ENCODE results near the gene KRT40. TPM values are rescaled to one million over a fixed set of nuclear protein-coding genes. Genes with fewer than 3 reads are reported as not detected.

KRT40 gene
- total and polyA plus RNA-seq, 2 donors (not counting 3 experiments of a cell fraction or from before 2014, with no cell fraction given), result not detected

DNA sequence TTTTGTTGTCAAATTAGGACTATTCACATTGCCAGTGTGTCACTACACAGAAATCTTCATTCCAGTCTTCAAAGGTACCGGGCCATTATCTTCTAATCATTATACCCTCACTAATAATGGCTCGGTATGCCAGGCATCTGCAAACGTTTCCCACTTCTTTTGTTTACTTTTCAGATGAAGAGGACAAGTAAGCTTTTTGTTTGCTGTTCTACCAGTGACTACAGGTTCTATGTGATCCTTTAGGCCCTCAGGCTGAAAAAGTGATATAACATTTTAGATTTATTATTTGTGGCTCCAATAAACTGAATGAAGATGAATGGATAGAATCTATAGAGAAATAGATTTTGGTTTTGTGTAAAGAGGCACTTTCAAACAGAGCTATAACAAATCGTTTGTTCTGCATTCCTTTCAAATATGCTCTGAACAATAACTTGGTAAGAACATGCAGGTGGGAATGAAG lies 25.2 kb upstream of the KRT40 start:
- FAIRE-seq (no peak), DNase-seq (ENCODE audit: low read depth, low spot score) (no peak)
- TF ChIP-seq, protein P1, sequence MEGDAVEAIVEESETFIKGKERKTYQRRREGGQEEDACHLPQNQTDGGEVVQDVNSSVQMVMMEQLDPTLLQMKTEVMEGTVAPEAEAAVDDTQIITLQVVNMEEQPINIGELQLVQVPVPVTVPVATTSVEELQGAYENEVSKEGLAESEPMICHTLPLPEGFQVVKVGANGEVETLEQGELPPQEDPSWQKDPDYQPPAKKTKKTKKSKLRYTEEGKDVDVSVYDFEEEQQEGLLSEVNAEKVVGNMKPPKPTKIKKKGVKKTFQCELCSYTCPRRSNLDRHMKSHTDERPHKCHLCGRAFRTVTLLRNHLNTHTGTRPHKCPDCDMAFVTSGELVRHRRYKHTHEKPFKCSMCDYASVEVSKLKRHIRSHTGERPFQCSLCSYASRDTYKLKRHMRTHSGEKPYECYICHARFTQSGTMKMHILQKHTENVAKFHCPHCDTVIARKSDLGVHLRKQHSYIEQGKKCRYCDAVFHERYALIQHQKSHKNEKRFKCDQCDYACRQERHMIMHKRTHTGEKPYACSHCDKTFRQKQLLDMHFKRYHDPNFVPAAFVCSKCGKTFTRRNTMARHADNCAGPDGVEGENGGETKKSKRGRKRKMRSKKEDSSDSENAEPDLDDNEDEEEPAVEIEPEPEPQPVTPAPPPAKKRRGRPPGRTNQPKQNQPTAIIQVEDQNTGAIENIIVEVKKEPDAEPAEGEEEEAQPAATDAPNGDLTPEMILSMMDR (IDR thresholded peaks at IDR 0.05; ENCODE audit: extremely low read depth in 1 of 2, insufficient read depth in 1 of 2, low read depth in 1 of 2, low read length in 2 of 2), result no peak
- no peak for TF ChIP-seq POLR2AphosphoS5 (IDR thresholded peaks at IDR 0.05; ENCODE audit: insufficient read depth, low read depth, low read length)
- TF ChIP-seq, protein P2, sequence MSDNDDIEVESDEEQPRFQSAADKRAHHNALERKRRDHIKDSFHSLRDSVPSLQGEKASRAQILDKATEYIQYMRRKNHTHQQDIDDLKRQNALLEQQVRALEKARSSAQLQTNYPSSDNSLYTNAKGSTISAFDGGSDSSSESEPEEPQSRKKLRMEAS (IDR thresholded peaks at IDR 0.05; ENCODE audit: insufficient read depth, insufficient read length), result no peak
- TF ChIP-seq FOS (IDR thresholded peaks at IDR 0.05; ENCODE audit: borderline replicate concordance, insufficient read depth, low read length), result no peak
- TF ChIP-seq GATA2 (IDR thresholded peaks at IDR 0.05; ENCODE audit: insufficient read depth, insufficient read length, low read depth, low read length), result no peak
- TF ChIP-seq JUN (IDR thresholded peaks at IDR 0.05; ENCODE audit: borderline replicate concordance, insufficient read depth, insufficient read length, low read depth), result no peak
- no peak overlapping the region for H3K4me2 ChIP-seq (ENCODE audit: insufficient read depth, low read length)
- POLR2A ChIA-PET, result no interaction called here
- H3K9ac ChIP-seq (replicated peaks; ENCODE audit: extremely low read depth, insufficient read depth, low read length), result no peak overlapping the region
- H3K9me1 ChIP-seq (replicated peaks; ENCODE audit: control insufficient read depth, extremely low read depth, insufficient read depth, low read length), result no peaks in the 10 kb centered on the region
- CTCF ChIA-PET, result no interaction called here
- H3K36me3 ChIP-seq (ENCODE audit: control insufficient read depth in 2 of 2, extremely low read depth in 1 of 2, insufficient read depth in 2 of 2, low read length in 2 of 2), result no peaks in the 10 kb centered on the region
- no peak overlapping the region for H2AFZ ChIP-seq (ENCODE audit: low read depth, low read length)
- no peaks in the 10 kb centered on the region for H4K20me1 ChIP-seq (replicated peaks; ENCODE audit: control insufficient read depth, extremely low read depth, insufficient read depth, low read length)
- no peaks in the 10 kb centered on the region for H3K79me2 ChIP-seq (ENCODE audit: control insufficient read depth, insufficient read depth, low read length)
- intact Hi-C loops (cut with micrococcal nuclease), result no loop called here
- H3K27me3 ChIP-seq (ENCODE audit: control insufficient read depth in 2 of 2, insufficient read depth in 2 of 2, low read length in 2 of 2), result peaks cover 0 to 1% of the 10 kb centered on the region in 2 experiments
- no peaks in the 10 kb centered on the region for H3K4me1 ChIP-seq (ENCODE audit: control insufficient read depth, extremely low read depth, insufficient read depth, low read length)
- H3K9me3 ChIP-seq (replicated peaks; ENCODE audit: control insufficient read depth, insufficient read depth, low read length), result no peaks in the 10 kb centered on the region
- BruUV-seq (replicated peaks), result no TSS peak
- dilution Hi-C loops (cut with MboI; ENCODE audit: extremely low pct_ligation_motif_present, low sequenced_read_pairs), result no loop called here
- H3K27ac ChIP-seq (ENCODE audit: insufficient read depth, low read depth, low read length), result no peak overlapping the region
- no peak overlapping the region for H3K4me3 ChIP-seq (replicated peaks in 1 of 3; ENCODE audit: insufficient read depth in 1 of 3, low read depth in 1 of 3, low read length in 3 of 3)
